ENCODE measurements around the gene LRRC8D. TPM values are rescaled to one million over a fixed set of nuclear protein-coding genes. Genes with fewer than 3 reads are reported as not detected.

Gene LRRC8D
- total and polyA plus RNA-seq, 2 of the 4 experiments (the other 2 are of a cell fraction): 34.1 to 35.3 TPM

DNA sequence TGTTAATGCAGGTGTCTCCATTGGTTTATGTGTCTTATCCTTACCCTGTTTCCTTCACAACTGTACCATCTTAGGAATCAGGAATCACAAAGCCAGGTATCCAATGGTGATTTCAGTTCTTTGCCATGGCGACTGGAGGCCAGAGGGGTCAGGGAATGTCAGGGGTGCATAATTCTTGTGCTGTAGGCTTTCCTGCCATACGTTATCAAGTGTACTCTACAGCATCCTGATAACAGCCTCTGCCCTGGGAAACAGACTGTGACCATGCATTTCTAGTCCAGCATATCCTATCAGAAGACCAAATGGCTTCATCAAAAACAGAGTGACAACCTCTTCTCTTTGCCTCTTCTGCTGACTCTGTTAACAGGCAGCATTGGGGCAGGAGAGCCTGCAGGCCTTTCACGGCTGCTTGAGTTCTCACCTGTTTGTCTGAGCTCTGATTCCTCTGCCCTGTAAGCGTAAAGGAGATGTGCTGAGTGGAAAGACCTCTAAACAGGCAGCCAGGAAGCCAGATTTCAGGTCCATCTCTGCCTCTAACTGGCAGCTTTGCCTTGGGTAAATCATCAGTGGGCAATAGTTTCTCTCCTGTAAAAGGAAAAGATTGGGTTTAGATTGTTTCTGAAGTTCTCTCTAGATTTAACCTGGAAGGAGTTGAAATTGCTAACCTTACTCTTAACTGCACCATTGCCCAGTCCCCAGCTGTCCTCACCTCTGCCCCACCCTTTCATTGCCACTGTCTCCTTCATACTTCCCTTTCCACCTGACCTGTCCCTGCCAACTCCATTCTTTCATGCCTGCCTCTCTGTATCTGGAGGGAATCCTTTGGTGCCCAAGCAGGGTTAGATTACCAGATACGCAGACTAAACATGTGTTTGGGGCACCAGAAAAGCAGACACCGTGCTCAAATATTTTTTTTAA lies 80.2 kb downstream of the LRRC8D start (continued):
- no peak for TF ChIP-seq BHLHE40 (IDR thresholded peaks at IDR 0.05; ENCODE audit: low read depth, low read length)

DNA sequence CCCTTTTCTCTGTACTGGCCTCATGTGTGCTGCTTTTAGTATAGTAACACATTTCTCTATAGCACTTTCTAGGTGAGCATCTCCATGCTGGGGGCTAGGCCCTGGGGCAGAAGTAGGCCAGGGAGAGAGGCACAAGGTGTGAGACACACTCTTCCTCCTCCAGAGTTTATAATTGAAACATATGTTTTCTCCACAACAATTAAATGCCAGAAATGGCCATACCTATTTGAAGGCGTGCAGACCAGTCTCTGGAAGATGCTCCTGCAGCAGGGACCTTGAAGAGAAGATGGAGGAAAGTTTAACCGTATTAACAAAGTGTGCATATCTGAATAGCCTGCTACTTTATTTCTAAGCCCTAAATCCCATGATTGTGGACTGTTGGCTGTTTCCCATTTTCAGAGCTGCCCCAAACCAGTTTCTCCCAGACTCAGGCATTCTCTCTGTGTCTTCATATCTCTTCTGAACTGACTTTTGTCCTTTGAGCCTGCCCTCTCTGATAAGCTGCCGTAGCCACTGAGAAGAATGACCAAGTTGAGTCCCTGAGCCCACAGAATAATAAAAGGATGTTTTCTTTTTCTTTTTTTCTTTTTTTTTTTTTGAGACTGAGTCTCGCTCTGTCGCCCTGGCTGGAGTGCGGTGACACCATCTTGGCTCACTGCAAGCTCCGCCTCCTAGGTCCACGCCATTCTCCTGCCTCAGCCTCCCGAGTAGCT lies 81.3 kb downstream of the LRRC8D start:
- H3K23ac ChIP-seq (ENCODE audit: low read depth, low read length): no peak overlapping the region
- no peak for ATAC-seq (ENCODE audit: low read depth)
- no peak overlapping the region for H4K91ac ChIP-seq (ENCODE audit: insufficient read depth, low read depth, low read length)
- no peak overlapping the region for H3K18ac ChIP-seq (ENCODE audit: low read depth, low read length)
- H3K36me3 ChIP-seq (ENCODE audit: control insufficient read depth, insufficient read depth, low read length): no peaks in the 10 kb centered on the region; the same call in 1 of the 2 replicates
- CTCF ChIA-PET: interaction anchor here (0.8 kb wide), 1 partner anchor 73 kb away, joined by 3 read pairs; no protein-coding TSS in a partner anchor
- no peak overlapping the region for H3K4me3 ChIP-seq (ENCODE audit: insufficient read depth, low read depth, low read length)
- intact Hi-C loops (cut with micrococcal nuclease) (no loop called here), in situ Hi-C loops (cut with MboI; ENCODE audit: low sequenced_read_pairs) (no loop called here), dilution Hi-C loops (cut with HindIII; ENCODE audit: low sequenced_read_pairs, unreplicated experiment) (no loop called here)
- H3K56ac ChIP-seq (ENCODE audit: extremely low read depth, insufficient read depth, low read length): no peak overlapping the region
- no peak overlapping the region for H3K27ac ChIP-seq (ENCODE audit: insufficient read depth, low read length)
- POLR2A ChIA-PET (ENCODE audit: unreplicated experiment): no interaction called here
- peaks cover 45% of the 10 kb centered on the region in 2 experiments for H3K79me1 ChIP-seq (ENCODE audit: low read depth in 1 of 2, low read length in 2 of 2)
- H4K20me1 ChIP-seq (ENCODE audit: insufficient read depth, low read length): no peaks in the 10 kb centered on the region
- no peak overlapping the region for H4K8ac ChIP-seq (ENCODE audit: low read depth in 2 of 2, low read length in 2 of 2)
- H4K5ac ChIP-seq (ENCODE audit: low read depth, low read length): no peak overlapping the region
- no peak overlapping the region for H2BK120ac ChIP-seq (ENCODE audit: low read depth, low read length)
- H2AFZ ChIP-seq (replicated peaks; ENCODE audit: low read length, poor library complexity): no peak overlapping the region
- peaks cover 20% of the 10 kb centered on the region for H3K4me1 ChIP-seq (ENCODE audit: control insufficient read depth, insufficient read depth, low read length)
- peaks cover 10% of the 10 kb centered on the region for H3K9me1 ChIP-seq (ENCODE audit: insufficient read depth, low read length)
- no CpG with 5 or more reads among the region's 9 CpGs for WGBS, 2 experiments (ENCODE audit: extremely low coverage in 2 of 2, insufficient read length in 1 of 2)
- TF ChIP-seq BHLHE40 (IDR thresholded peaks at IDR 0.05; ENCODE audit: low read depth, low read length): no peak
- TF ChIP-seq RAD21 (IDR thresholded peaks at IDR 0.05; ENCODE audit: low read length): no peak
- no peak for TF ChIP-seq NFE2L2 (IDR thresholded peaks at IDR 0.05; ENCODE audit: low read depth, low read length)
- TF ChIP-seq, protein P1, sequence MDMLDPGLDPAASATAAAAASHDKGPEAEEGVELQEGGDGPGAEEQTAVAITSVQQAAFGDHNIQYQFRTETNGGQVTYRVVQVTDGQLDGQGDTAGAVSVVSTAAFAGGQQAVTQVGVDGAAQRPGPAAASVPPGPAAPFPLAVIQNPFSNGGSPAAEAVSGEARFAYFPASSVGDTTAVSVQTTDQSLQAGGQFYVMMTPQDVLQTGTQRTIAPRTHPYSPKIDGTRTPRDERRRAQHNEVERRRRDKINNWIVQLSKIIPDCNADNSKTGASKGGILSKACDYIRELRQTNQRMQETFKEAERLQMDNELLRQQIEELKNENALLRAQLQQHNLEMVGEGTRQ (IDR thresholded peaks at IDR 0.05; ENCODE audit: low read depth, low read length): no peak
- no peak for TF ChIP-seq RFX5 (IDR thresholded peaks at IDR 0.05; ENCODE audit: low read depth, low read length)
- TF ChIP-seq RCOR1 (IDR thresholded peaks at IDR 0.05; ENCODE audit: insufficient replicate concordance, low read length): no peak
- no peak for TF ChIP-seq FOS (IDR thresholded peaks at IDR 0.05; ENCODE audit: low read depth, low read length)
- no peak overlapping the region; the same call in 1 of the 2 replicates for H2AK5ac ChIP-seq (ENCODE audit: low read depth, low read length)
- no TSS peak for BruUV-seq (replicated peaks)
- H2BK20ac ChIP-seq (ENCODE audit: low read depth, low read length): no peak overlapping the region
- no peaks in the 10 kb centered on the region for H3K9me3 ChIP-seq (ENCODE audit: control insufficient read depth, insufficient read depth, low read length)
- no peak overlapping the region for H3K9ac ChIP-seq (ENCODE audit: low read depth, low read length)
- DNase-seq: no peak
- no peaks in the 10 kb centered on the region for H3K27me3 ChIP-seq (ENCODE audit: control insufficient read depth, insufficient read depth, low read length)
- H3K4ac ChIP-seq (ENCODE audit: low read depth, low read length): no peak overlapping the region
- H2AK9ac ChIP-seq (replicated peaks; ENCODE audit: low read depth, low read length, poor library complexity): no peak overlapping the region
- H3K4me2 ChIP-seq (ENCODE audit: low read depth, low read length): no peak overlapping the region
- no peak overlapping the region; the same call in 1 of the 2 replicates for H3K14ac ChIP-seq (replicated peaks; ENCODE audit: low read depth, low read length)
- H2BK15ac ChIP-seq (ENCODE audit: low read depth, low read length): no peak overlapping the region
- H2BK5ac ChIP-seq (ENCODE audit: low read depth, low read length, poor library complexity, severe bottlenecking): no peak overlapping the region
